OCI-LY1 (cell line): Measurements from ENCODE around the gene ASB16.

Source experiments
- H2AFZ ChIP-seq: fragments of 200-600 bp; sonication (generic), shearing (Covaris generic); 2 replicates; pipeline ENCODE4 v1.6.0; 2014; ENCODE audit warnings: antibody characterized with exemption, mild to moderate bottlenecking, low read length
- H3F3A ChIP-seq: fragments of 200-600 bp; sonication (generic), shearing (Covaris generic); 2 replicates; pipeline ENCODE4 v1.6.0; 2014; ENCODE audit warnings: mild to moderate bottlenecking, antibody characterized with exemption, low read length, moderate library complexity; ENCODE audit not compliant: insufficient read depth
- H3K27ac ChIP-seq: fragments of 200-600 bp; sonication (generic); 2 replicates; pipeline ENCODE4 v1.5.1; 2014; ENCODE audit warnings: low read length, mixed run types, mild to moderate bottlenecking, low read depth; ENCODE audit not compliant: poor library complexity, severe bottlenecking
- H3K27me3 ChIP-seq: fragments of 200-600 bp; sonication (generic); 2 replicates; pipeline ENCODE4 v1.6.0; 2014; ENCODE audit warnings: antibody characterized with exemption, mild to moderate bottlenecking, low read length, moderate library complexity; ENCODE audit not compliant: insufficient read depth
- H3K36me3 ChIP-seq: fragments of 200-600 bp; sonication (generic); 2 replicates; pipeline ENCODE4 v1.6.1; 2014; ENCODE audit warnings: mild to moderate bottlenecking, antibody characterized with exemption, low read length, moderate library complexity, mixed read lengths; ENCODE audit not compliant: insufficient read depth
- H3K4me1 ChIP-seq: fragments of 200-600 bp; sonication (generic); 2 replicates; pipeline ENCODE4 v1.5.1; 2014; ENCODE audit warnings: mild to moderate bottlenecking, low read length, moderate library complexity; ENCODE audit not compliant: insufficient read depth, severe bottlenecking
- H3K4me2 ChIP-seq: fragments of 200-600 bp; sonication (generic), shearing (Covaris generic); 2 replicates; pipeline ENCODE4 v1.6.1; 2014; ENCODE audit warnings: low read length
- H3K4me3 ChIP-seq: fragments of 200-600 bp; sonication (generic); 2 replicates; pipeline ENCODE4 v1.5.1; 2014; ENCODE audit warnings: low read length, low read depth, mild to moderate bottlenecking, mixed read lengths; ENCODE audit not compliant: poor library complexity, severe bottlenecking
- H3K79me2 ChIP-seq: fragments of 200-600 bp; shearing (Covaris generic); 2 replicates; pipeline ENCODE4 v1.6.1; 2016; ENCODE audit warnings: mixed run types, low read length, mixed read lengths; ENCODE audit not compliant: insufficient read depth
- H3K9ac ChIP-seq: fragments of 200-600 bp; sonication (generic), shearing (Covaris generic); 2 replicates; pipeline ENCODE4 v1.6.1; 2014; ENCODE audit warnings: mild to moderate bottlenecking, low read length, mixed read lengths
- H3K9me2 ChIP-seq: fragments of 200-600 bp; sonication (generic), shearing (Covaris generic); 2 replicates; pipeline ENCODE4 v1.6.1; 2014; ENCODE audit warnings: low read depth, mild to moderate bottlenecking, low read length, mixed read lengths
- H3K9me3 ChIP-seq: fragments of 200-600 bp; shearing (Covaris generic); 2 replicates; pipeline ENCODE4 v1.6.1; 2014; ENCODE audit warnings: low read length, mixed read lengths
- H4K20me1 ChIP-seq: fragments of 200-600 bp; sonication (generic), shearing (Covaris generic); 2 replicates; pipeline ENCODE4 v1.6.0; 2016; ENCODE audit warnings: mild to moderate bottlenecking, low read length; ENCODE audit not compliant: insufficient read depth
- EZH2 ChIP-seq: fragments of 200-600 bp; sonication (generic), shearing (Covaris generic); IDR thresholded peaks from 2 replicates; pipeline ENCODE4 v1.8.0; 2017; ENCODE audit warnings: borderline replicate concordance, mixed run types, mild to moderate bottlenecking, antibody characterized with exemption, low read length, moderate library complexity, mixed read lengths
- TF ChIP-seq, protein P1 (sequence below): fragments of 200-600 bp; sonication (generic), shearing (Covaris generic); IDR thresholded peaks from 2 replicates; pipeline ENCODE4 v1.5.1; 2017; ENCODE audit warnings: mild to moderate bottlenecking, antibody characterized with exemption, low read length, moderate library complexity, mixed read lengths

ASB16 gene

DNA sequence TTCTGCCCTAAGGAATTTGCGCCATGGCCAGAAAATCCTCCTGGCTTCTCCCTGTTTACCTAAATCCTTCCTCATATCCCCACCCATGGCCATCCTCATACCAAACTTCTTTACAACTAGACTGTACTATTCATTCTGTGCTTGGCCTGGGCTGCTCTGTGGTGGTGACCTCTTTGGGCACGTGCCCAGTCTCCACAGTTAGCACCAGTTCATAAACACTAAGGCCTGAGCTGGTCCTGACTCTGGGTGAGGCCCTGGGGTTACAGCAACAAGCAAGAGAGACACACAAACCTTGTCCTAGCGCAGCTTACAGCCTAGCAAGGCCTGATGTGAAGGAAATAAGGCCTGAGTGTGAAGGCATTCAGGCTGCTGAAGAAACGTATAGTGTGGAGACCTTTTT, 32.3 kb downstream of the ASB16 start:
- Histone ChIP-seq H3K9me3 (no peaks in the 10 kb centered on the region), H3K9ac (no peak overlapping the region), H3K36me3 (peaks cover 12% of the 10 kb centered on the region), H4K20me1 (no peaks in the 10 kb centered on the region), H3K4me3 (no peak overlapping the region), H3K4me2 (no peak overlapping the region), H3K27me3 (no peaks in the 10 kb centered on the region), H3K4me1 (peaks cover 23% of the 10 kb centered on the region), H2AFZ (no peak overlapping the region), H3K79me2 (no peaks in the 10 kb centered on the region), H3K9me2 (no peaks in the 10 kb centered on the region), H3K27ac (peak overlapping the region; percentile 49), H3F3A (no peaks in the 10 kb centered on the region; the same call in 1 of the 2 replicates)
- TF ChIP-seq EZH2, result no peak
- TF ChIP-seq, protein P1, sequence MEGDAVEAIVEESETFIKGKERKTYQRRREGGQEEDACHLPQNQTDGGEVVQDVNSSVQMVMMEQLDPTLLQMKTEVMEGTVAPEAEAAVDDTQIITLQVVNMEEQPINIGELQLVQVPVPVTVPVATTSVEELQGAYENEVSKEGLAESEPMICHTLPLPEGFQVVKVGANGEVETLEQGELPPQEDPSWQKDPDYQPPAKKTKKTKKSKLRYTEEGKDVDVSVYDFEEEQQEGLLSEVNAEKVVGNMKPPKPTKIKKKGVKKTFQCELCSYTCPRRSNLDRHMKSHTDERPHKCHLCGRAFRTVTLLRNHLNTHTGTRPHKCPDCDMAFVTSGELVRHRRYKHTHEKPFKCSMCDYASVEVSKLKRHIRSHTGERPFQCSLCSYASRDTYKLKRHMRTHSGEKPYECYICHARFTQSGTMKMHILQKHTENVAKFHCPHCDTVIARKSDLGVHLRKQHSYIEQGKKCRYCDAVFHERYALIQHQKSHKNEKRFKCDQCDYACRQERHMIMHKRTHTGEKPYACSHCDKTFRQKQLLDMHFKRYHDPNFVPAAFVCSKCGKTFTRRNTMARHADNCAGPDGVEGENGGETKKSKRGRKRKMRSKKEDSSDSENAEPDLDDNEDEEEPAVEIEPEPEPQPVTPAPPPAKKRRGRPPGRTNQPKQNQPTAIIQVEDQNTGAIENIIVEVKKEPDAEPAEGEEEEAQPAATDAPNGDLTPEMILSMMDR, result no peak

DNA sequence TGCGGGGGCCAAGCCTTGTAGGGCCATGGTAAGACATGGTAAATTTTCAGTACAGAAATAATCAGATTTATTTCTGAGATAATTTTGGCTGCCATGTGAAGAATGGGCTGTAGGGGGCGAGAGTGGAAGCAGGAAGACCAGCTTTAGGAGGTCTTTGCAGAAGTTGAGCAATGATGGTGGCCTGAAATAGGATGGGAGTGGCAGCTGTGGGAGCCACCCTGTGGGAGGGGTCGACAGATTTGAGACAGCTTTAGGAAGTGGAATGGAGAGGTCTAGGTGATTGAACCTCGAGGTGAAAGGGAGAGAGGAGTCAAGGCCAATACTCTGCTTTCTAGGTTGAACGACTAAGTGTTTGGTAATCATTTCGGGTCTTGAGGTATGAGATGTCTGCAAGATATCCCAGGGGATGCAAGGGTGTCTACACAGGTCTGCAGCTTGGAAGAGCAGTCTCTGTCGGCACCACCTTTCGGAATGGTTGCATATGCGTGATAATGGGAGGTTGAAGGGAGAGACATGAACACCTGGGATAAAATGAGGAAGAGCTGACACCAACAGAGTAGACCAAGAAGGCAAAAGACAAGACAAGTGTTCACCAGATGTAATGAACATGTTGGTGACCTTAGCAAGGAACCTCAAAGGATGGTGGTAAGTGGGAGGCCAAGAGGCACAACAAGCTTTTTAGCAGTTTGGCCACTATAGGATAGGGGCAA, 33.4 kb downstream of the ASB16 start:
- peaks cover 24% of the 10 kb centered on the region for H3K36me3 ChIP-seq
- H3K9me3 ChIP-seq, result no peaks in the 10 kb centered on the region
- no peak overlapping the region for H2AFZ ChIP-seq
- TF ChIP-seq, protein P1, result peak; percentile 90
- TF ChIP-seq EZH2, result no peak
- H3K4me2 ChIP-seq, result no peak overlapping the region
- H3K27ac ChIP-seq, result peak overlapping the region; percentile 19
- no peaks in the 10 kb centered on the region for H3K9me2 ChIP-seq
- peaks cover 14% of the 10 kb centered on the region for H3K4me1 ChIP-seq
- H3F3A ChIP-seq, result no peaks in the 10 kb centered on the region; the same call in 1 of the 2 replicates
- H3K27me3 ChIP-seq, result no peaks in the 10 kb centered on the region
- H3K9ac ChIP-seq, result no peak overlapping the region
- H4K20me1 ChIP-seq, result no peaks in the 10 kb centered on the region
- no peaks in the 10 kb centered on the region for H3K79me2 ChIP-seq
- H3K4me3 ChIP-seq, result no peak overlapping the region

DNA sequence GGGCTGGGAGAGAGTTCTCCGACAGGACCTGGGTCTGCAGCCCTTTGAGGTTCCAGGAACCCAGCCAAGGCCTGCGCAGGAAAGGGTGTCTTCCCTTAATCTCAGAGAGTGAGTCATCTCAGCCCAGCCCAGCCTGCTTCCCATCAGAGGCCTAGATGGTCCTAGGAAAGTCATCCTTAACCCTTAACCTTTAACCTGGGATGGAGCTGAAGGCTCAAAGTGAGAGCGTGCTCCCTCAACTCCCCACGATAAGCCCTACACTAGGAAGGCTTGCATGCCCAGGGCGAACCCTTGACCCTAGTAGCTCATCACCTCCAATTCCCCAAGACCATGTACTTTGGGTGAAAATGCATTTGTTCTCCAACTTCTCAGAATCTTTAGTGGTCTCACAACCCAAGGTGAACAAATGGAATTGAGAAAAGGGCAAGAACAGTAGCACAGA, 34.0 kb downstream of the ASB16 start:
- H3K27ac ChIP-seq, result peak overlapping the region; percentile 19
- no peak overlapping the region for H2AFZ ChIP-seq
- no peak overlapping the region for H3K9ac ChIP-seq
- H3K36me3 ChIP-seq, result peaks cover 29% of the 10 kb centered on the region
- no peaks in the 10 kb centered on the region for H3K27me3 ChIP-seq
- no peaks in the 10 kb centered on the region for H4K20me1 ChIP-seq
- no peak overlapping the region for H3K4me3 ChIP-seq
- TF ChIP-seq, protein P1, result no peak
- no peak for TF ChIP-seq EZH2
- no peak overlapping the region for H3K4me2 ChIP-seq
- peaks cover 14% of the 10 kb centered on the region for H3K4me1 ChIP-seq
- H3K9me3 ChIP-seq, result no peaks in the 10 kb centered on the region
- H3K9me2 ChIP-seq, result no peaks in the 10 kb centered on the region
- H3F3A ChIP-seq, result no peaks in the 10 kb centered on the region; the same call in 1 of the 2 replicates
- H3K79me2 ChIP-seq, result no peaks in the 10 kb centered on the region
